ENCODE results near the gene ZFP30.
"Not testable (repeated sequence)": the region's sequence is repeated elsewhere in the genome, so short reads cannot be mapped to it uniquely, and the experiment has no call there.

ZFP30 gene

GRCh38 chr19:37655301-37655688 lies at the start of gene ZFP30:
TSS of gene ZFP30 (minus strand) at chr19:37655465. CDS start at chr19:37647822, 7,643 bp downstream.
- in situ Hi-C loops (cut with MboI; ENCODE audit: low sequenced_read_pairs), result no loop called here

GRCh38 chr19:37699057-37699456 lies 43.8 kb upstream of the ZFP30 start:
- in situ Hi-C loops (cut with MboI; ENCODE audit: low sequenced_read_pairs), result no loop called here

- in situ Hi-C loops (cut with MboI; ENCODE audit: low sequenced_read_pairs), result no loop called here
These were observed 43.0 kb upstream of the ZFP30 start for GRCh38 chr19:37698216-37698615.

GRCh38 chr19:37695144-37695899 lies 40.1 kb upstream of the ZFP30 start:
- in situ Hi-C loops (cut with MboI; ENCODE audit: low sequenced_read_pairs), result no loop called here

GRCh38 chr19:37692956-37693620 lies 37.8 kb upstream of the ZFP30 start:
- in situ Hi-C loops (cut with MboI; ENCODE audit: low sequenced_read_pairs), result no loop called here

- in situ Hi-C loops (cut with MboI; ENCODE audit: low sequenced_read_pairs), result no loop called here
These were observed 36.7 kb upstream of the ZFP30 start for GRCh38 chr19:37691881-37692504.

- in situ Hi-C loops (cut with MboI; ENCODE audit: low sequenced_read_pairs), result no loop called here
These were observed 28.3 kb upstream of the ZFP30 start for GRCh38 chr19:37683520-37683919.

GRCh38 chr19:37669450-37669914 lies 14.2 kb upstream of the ZFP30 start:
- in situ Hi-C loops (cut with MboI; ENCODE audit: low sequenced_read_pairs), result no loop called here

GRCh38 chr19:37657157-37657556 lies 1.9 kb upstream of the ZFP30 start:
- in situ Hi-C loops (cut with MboI; ENCODE audit: low sequenced_read_pairs), result not testable (repeated sequence)

GRCh38 chr19:37655689-37656371 lies 565 bp upstream of the ZFP30 start:
- in situ Hi-C loops (cut with MboI; ENCODE audit: low sequenced_read_pairs), result no loop called here

- in situ Hi-C loops (cut with MboI; ENCODE audit: low sequenced_read_pairs), result no loop called here
These were observed 500 bp downstream of the ZFP30 start for GRCh38 chr19:37654629-37655300.

GRCh38 chr19:37654118-37654517 lies 1.1 kb downstream of the ZFP30 start:
- in situ Hi-C loops (cut with MboI; ENCODE audit: low sequenced_read_pairs), result no loop called here

- in situ Hi-C loops (cut with MboI; ENCODE audit: low sequenced_read_pairs), result no loop called here
These were observed 19.9 kb downstream of the ZFP30 start for GRCh38 chr19:37635076-37636056.

GRCh38 chr19:37594982-37595382 lies 60.3 kb downstream of the ZFP30 start:
- in situ Hi-C loops (cut with MboI; ENCODE audit: low sequenced_read_pairs), result no loop called here

- in situ Hi-C loops (cut with MboI; ENCODE audit: low sequenced_read_pairs), result no loop called here
These were observed 60.8 kb downstream of the ZFP30 start, which contains the start of the genes ZNF540 and ZNF571 for GRCh38 chr19:37594304-37594981. TSS of gene ZNF540 (plus strand) at chr19:37594876. CDS start at chr19:37598448, 3,572 bp downstream. TSS of gene ZNF571 (minus strand) at chr19:37594792. CDS start at chr19:37586676, 8,116 bp downstream.

- in situ Hi-C loops (cut with MboI; ENCODE audit: low sequenced_read_pairs), result no loop called here
These were observed 61.3 kb downstream of the ZFP30 start for GRCh38 chr19:37593996-37594303.

GRCh38 chr19:37583340-37583739 lies 71.9 kb downstream of the ZFP30 start:
- in situ Hi-C loops (cut with MboI; ENCODE audit: low sequenced_read_pairs), result no loop called here

- in situ Hi-C loops (cut with MboI; ENCODE audit: low sequenced_read_pairs), result no loop called here
These were observed 83.1 kb downstream of the ZFP30 start for GRCh38 chr19:37572203-37572602.

- in situ Hi-C loops (cut with MboI; ENCODE audit: low sequenced_read_pairs), result no loop called here
These were observed 89.9 kb downstream of the ZFP30 start for GRCh38 chr19:37565370-37565669.

All from hTERT RPE-1 (cell line).